HG03571 (cell line): ENCODE results near the gene B3GNT2.

Experiments
- ATAC-seq: cut with Tn5 transposase; IDR thresholded peaks from one replicate; pipeline ENCODE4 v1.9.1; 2021; ENCODE audit not compliant: unreplicated experiment

Gene B3GNT2

GRCh38 chr2:62204998-62205496 lies 9.1 kb downstream of the B3GNT2 start:
- ATAC-seq = no peak

- no peak for ATAC-seq
Measured at GRCh38 chr2:62205554-62205953, 9.6 kb downstream of the B3GNT2 start.

GRCh38 chr2:62206024-62206423 lies 10.1 kb downstream of the B3GNT2 start:
- ATAC-seq = no peak

- no peak for ATAC-seq
Measured at GRCh38 chr2:62207491-62207890, 11.6 kb downstream of the B3GNT2 start.

GRCh38 chr2:62208074-62208757 lies 12.3 kb downstream of the B3GNT2 start:
- ATAC-seq = no peak

GRCh38 chr2:62208758-62209114 lies 12.8 kb downstream of the B3GNT2 start:
- ATAC-seq = no peak

GRCh38 chr2:62209427-62209991 lies 13.6 kb downstream of the B3GNT2 start:
- no peak for ATAC-seq

GRCh38 chr2:62215306-62216064 lies 19.6 kb downstream of the B3GNT2 start:
- no peak for ATAC-seq

- ATAC-seq = no peak
Measured at GRCh38 chr2:62216113-62216512, 20.2 kb downstream of the B3GNT2 start.

- no peak for ATAC-seq
Measured at GRCh38 chr2:62216616-62217015, 20.7 kb downstream of the B3GNT2 start.

GRCh38 chr2:62217421-62217820 lies 21.5 kb downstream of the B3GNT2 start:
- ATAC-seq = no peak

- no peak for ATAC-seq
Measured at GRCh38 chr2:62217970-62218369, 22.1 kb downstream of the B3GNT2 start.

GRCh38 chr2:62219407-62220159 lies 23.7 kb downstream of the B3GNT2 start:
- no peak for ATAC-seq

GRCh38 chr2:62221141-62221540 lies 25.2 kb downstream of the B3GNT2 start:
- ATAC-seq = no peak

GRCh38 chr2:62222171-62222570 lies 26.3 kb downstream of the B3GNT2 start:
- ATAC-seq = no peak

GRCh38 chr2:62222674-62223073 lies 26.8 kb downstream of the B3GNT2 start:
- ATAC-seq = no peak

GRCh38 chr2:62224976-62225375 lies 29.1 kb downstream of the B3GNT2 start:
- ATAC-seq = no peak

GRCh38 chr2:62227386-62228075 lies 31.6 kb downstream of the B3GNT2 start:
- ATAC-seq = no peak

GRCh38 chr2:62229082-62229605 lies 33.2 kb downstream of the B3GNT2 start:
- ATAC-seq = no peak

- no peak for ATAC-seq
Measured at GRCh38 chr2:62231541-62231940, 35.6 kb downstream of the B3GNT2 start.
